Mesenchymal stem cell (in vitro differentiated cells and primary cell): Measurements from ENCODE around the gene KIF3C.
A peak's percentile ranks its signal among the peaks of the same experiment; 100 is the strongest.

ENCODE experiments used
- DNase-seq: peaks from one replicate; pipeline ENCODE4 v3.0.0-alpha.2; 2013
- H2AFZ ChIP-seq: one replicate; pipeline ENCODE4 v1.6.1; 2013; ENCODE audit warnings: low read depth, mild to moderate bottlenecking, control low read depth, inconsistent platforms, low read length, moderate library complexity
- H2AK5ac ChIP-seq: 2 replicates; pipeline ENCODE4 v1.6.1; 2013; ENCODE audit warnings: low read length, moderate library complexity, mild to moderate bottlenecking, inconsistent platforms; ENCODE audit not compliant: severe bottlenecking
- H2BK120ac ChIP-seq: one replicate; pipeline ENCODE4 v1.6.1; 2013; ENCODE audit warnings: low read depth, mild to moderate bottlenecking, inconsistent platforms, low read length, moderate library complexity
- H2BK12ac ChIP-seq, 2 experiments: one replicate each; pipeline ENCODE4 v1.6.1; 2013; ENCODE audit warnings: inconsistent platforms in 2 of 2, low read length in 2 of 2, mild to moderate bottlenecking in 2 of 2, moderate library complexity in 2 of 2, control low read depth in 1 of 2
- H2BK15ac ChIP-seq: one replicate; pipeline ENCODE4 v1.6.1; 2013; ENCODE audit warnings: mild to moderate bottlenecking, low read depth, inconsistent platforms; ENCODE audit not compliant: poor library complexity, severe bottlenecking
- H2BK5ac ChIP-seq: 2 replicates; pipeline ENCODE4 v1.6.1; 2013; ENCODE audit warnings: low read depth, mild to moderate bottlenecking, low read length, control low read depth, inconsistent platforms; ENCODE audit not compliant: poor library complexity, severe bottlenecking
- H3K14ac ChIP-seq, 2 experiments: one replicate each; pipeline ENCODE4 v1.6.1; 2013; ENCODE audit warnings: inconsistent platforms in 2 of 2, low read length in 2 of 2, control low read depth in 1 of 2, mild to moderate bottlenecking in 1 of 2, moderate library complexity in 1 of 2
- H3K18ac ChIP-seq, 2 experiments: one replicate each; pipeline ENCODE4 v1.6.1; 2013; ENCODE audit warnings: inconsistent platforms in 2 of 2, low read length in 2 of 2, control low read depth in 1 of 2, low read depth in 1 of 2, mild to moderate bottlenecking in 1 of 2
- H3K23ac ChIP-seq, 2 experiments: one replicate each; pipeline ENCODE4 v1.6.1; 2013; ENCODE audit warnings: inconsistent platforms in 2 of 2, low read length in 2 of 2, mild to moderate bottlenecking in 2 of 2, moderate library complexity in 2 of 2, control low read depth in 1 of 2
- H3K27ac ChIP-seq: 2 replicates; pipeline ENCODE4 v1.5.1; 2013; ENCODE audit warnings: mild to moderate bottlenecking, moderate library complexity, low read length, control low read depth, inconsistent platforms; ENCODE audit not compliant: poor library complexity, severe bottlenecking
- H3K27me3 ChIP-seq, 2 experiments: 2 replicates each; pipeline versions ENCODE4 v1.6.1 to v1.7.0; 2013; ENCODE audit warnings: low read length in 2 of 2, mild to moderate bottlenecking in 2 of 2, moderate library complexity in 2 of 2, control low read depth in 1 of 2, inconsistent platforms in 1 of 2; ENCODE audit not compliant: control insufficient read depth in 1 of 2, insufficient read depth in 1 of 2
- H3K36me3 ChIP-seq, 2 experiments: 2 replicates each; pipeline versions ENCODE4 v1.6.1 to v1.7.0; 2013; ENCODE audit warnings: low read length in 2 of 2, control low read depth in 1 of 2, inconsistent platforms in 1 of 2, low read depth in 1 of 2, mild to moderate bottlenecking in 1 of 2; ENCODE audit not compliant: insufficient read depth in 2 of 2, control insufficient read depth in 1 of 2
- H3K4ac ChIP-seq, 2 experiments: one replicate each; pipeline ENCODE4 v1.6.1; 2013; ENCODE audit warnings: inconsistent platforms in 2 of 2, low read length in 2 of 2, mild to moderate bottlenecking in 2 of 2, moderate library complexity in 2 of 2, control low read depth in 1 of 2, low read depth in 1 of 2
- H3K4me1 ChIP-seq: 2 replicates; pipeline ENCODE4 v1.6.1; 2013; ENCODE audit warnings: low read depth, low read length, control low read depth; ENCODE audit not compliant: control insufficient read depth, insufficient read depth
- H3K4me2 ChIP-seq: 2 replicates; pipeline ENCODE4 v1.6.1; 2013; ENCODE audit warnings: low read length, mild to moderate bottlenecking, inconsistent platforms; ENCODE audit not compliant: poor library complexity, severe bottlenecking
- H3K4me3 ChIP-seq, 2 experiments: 2 replicates each; pipeline versions ENCODE4 v1.5.1 to v1.7.0; 2013; ENCODE audit warnings: low read length in 2 of 2, mild to moderate bottlenecking in 2 of 2, control low read depth in 1 of 2, low read depth in 1 of 2; ENCODE audit not compliant: insufficient read depth in 1 of 2
- H3K79me1 ChIP-seq: replicated peaks from 2 replicates; pipeline ENCODE4 v1.6.1; 2013; ENCODE audit warnings: mild to moderate bottlenecking, control low read depth, low read length, inconsistent platforms; ENCODE audit not compliant: poor library complexity, severe bottlenecking
- H3K9ac ChIP-seq: 2 replicates; pipeline ENCODE4 v1.7.0; 2013; ENCODE audit warnings: mild to moderate bottlenecking, low read length, moderate library complexity
- H3K9me3 ChIP-seq: 2 replicates; pipeline ENCODE4 v1.7.0; 2013; ENCODE audit warnings: mild to moderate bottlenecking, low read length; ENCODE audit not compliant: control insufficient read depth
- H4K8ac ChIP-seq: one replicate; pipeline ENCODE4 v1.6.1; 2013; ENCODE audit warnings: inconsistent platforms, mild to moderate bottlenecking, low read length, moderate library complexity
- H4K91ac ChIP-seq: one replicate; pipeline ENCODE4 v1.6.1; 2013; ENCODE audit warnings: mild to moderate bottlenecking, low read length, inconsistent platforms
- WGBS: methylation state at CpG from one replicate; pipeline ENCODE4 v1.1.7; 2013; ENCODE audit warnings: mixed read lengths; 5-methylcytosine and 5-hydroxymethylcytosine counted together

The KIF3C gene

DNA sequence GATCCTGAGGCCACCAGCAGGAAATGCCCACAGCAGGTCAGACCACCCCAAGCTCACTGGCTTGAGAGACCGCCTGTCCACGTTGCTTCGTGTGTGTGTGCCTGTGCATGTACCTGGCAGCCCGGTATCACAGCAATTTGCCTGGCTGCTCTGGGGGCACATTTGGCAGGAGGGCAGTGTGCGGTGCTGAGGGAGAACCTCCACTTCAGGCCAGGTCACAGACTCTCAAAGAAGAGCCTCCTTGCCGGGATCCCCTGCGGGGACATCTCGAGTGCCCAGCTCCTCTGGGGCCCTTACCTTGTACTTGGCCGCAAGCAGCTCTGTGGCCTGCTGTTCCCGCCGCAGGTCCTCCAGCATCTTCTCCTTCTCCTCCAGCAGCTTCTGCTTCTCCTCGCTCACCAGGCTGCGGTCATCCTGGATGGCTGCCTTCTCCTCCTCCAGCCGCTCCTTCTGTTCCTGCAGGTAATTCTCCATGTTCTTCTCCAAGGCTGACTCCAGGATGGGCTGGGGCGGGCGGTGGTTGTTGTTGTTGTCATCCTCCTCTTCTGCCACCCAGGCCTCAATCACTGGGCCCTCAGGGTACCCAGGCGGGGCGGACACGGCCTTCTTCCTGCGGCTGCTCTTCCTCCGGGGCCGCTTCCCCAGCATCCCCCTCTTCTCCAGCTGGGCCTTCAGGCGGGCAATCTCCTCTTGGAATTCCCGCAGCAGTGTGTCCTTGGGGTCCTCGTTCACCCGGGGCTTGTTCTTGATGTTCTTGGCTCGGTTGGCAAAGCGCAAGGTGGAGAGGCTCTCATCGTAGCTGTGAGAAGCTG is 2.0 kb downstream of the KIF3C start:
- Histone ChIP-seq H2AK5ac (peak overlapping the region; percentile 21), H2BK12ac (peak overlapping the region in 1 of 2 experiments; percentile 15), H3K79me1 (peaks cover 15% of the 10 kb centered on the region), H3K4me3 (peak overlapping the region in 1 of 2 experiments; percentile 19), H3K9me3 (no peaks in the 10 kb centered on the region), H4K8ac (no peak overlapping the region), H3K4me2 (peak overlapping the region; percentile 13), H2AFZ (no peak overlapping the region), H3K23ac (peak overlapping the region in 1 of 2 experiments; percentile 28), H3K9ac (no peak overlapping the region), H3K4ac (no peak overlapping the region), H2BK15ac (no peak overlapping the region), H3K27me3 (no peaks in the 10 kb centered on the region), H3K4me1 (peaks cover 47% of the 10 kb centered on the region), H4K91ac (no peak overlapping the region), H3K14ac (no peak overlapping the region), H2BK5ac (no peak overlapping the region), H3K36me3 (peaks cover 12 to 16% of the 10 kb centered on the region in 2 experiments), H2BK120ac (no peak overlapping the region), H3K18ac (no peak overlapping the region), H3K27ac (no peak overlapping the region)
- DNase-seq, result no peak
- 97% methylated on average over 29 of the region's 29 CpGs for WGBS

DNA sequence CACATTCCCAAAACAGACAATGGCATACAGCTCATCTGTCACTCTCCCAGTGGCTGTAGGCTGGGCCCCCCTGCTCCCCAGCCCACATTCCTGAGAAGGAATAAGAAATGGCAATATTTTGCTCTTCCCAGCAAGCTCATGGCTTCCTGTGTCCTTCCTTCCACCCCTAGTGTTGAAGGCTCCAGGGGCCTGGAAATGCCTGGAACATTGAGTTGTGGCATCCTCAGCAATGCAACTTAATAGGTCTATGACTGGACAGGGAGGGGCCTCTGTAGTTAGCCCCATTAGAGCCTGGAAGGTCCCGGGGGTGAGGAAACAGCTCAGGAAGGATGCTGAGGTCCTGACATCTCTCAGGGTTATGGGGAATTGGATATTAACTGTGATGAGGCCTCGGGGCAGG is 3.3 kb downstream of the KIF3C start:
- peaks cover 47% of the 10 kb centered on the region for H3K4me1 ChIP-seq
- H3K4ac ChIP-seq, result no peak overlapping the region
- no peak overlapping the region for H2AFZ ChIP-seq
- H2BK5ac ChIP-seq, result no peak overlapping the region
- no peak overlapping the region for H3K18ac ChIP-seq
- no peak overlapping the region for H3K9ac ChIP-seq
- H3K4me2 ChIP-seq, result peak overlapping the region; percentile 51
- peaks cover 16 to 17% of the 10 kb centered on the region in 2 experiments for H3K36me3 ChIP-seq
- H2BK15ac ChIP-seq, result no peak overlapping the region
- H2BK120ac ChIP-seq, result no peak overlapping the region
- no peak overlapping the region for H4K8ac ChIP-seq
- no peak overlapping the region for H3K23ac ChIP-seq
- peak overlapping the region; percentile 51 for H3K27ac ChIP-seq
- no peak for DNase-seq
- H3K4me3 ChIP-seq, result peak overlapping the region in 1 of 2 experiments; percentile 19
- no peaks in the 10 kb centered on the region for H3K9me3 ChIP-seq
- H2BK12ac ChIP-seq, result no peak overlapping the region
- H3K27me3 ChIP-seq, result no peaks in the 10 kb centered on the region
- WGBS, result 80% methylated on average over 1 of the region's 2 CpGs
- H3K14ac ChIP-seq, result no peak overlapping the region
- H2AK5ac ChIP-seq, result no peak overlapping the region
- H3K79me1 ChIP-seq, result peaks cover 16% of the 10 kb centered on the region
- no peak overlapping the region for H4K91ac ChIP-seq

DNA sequence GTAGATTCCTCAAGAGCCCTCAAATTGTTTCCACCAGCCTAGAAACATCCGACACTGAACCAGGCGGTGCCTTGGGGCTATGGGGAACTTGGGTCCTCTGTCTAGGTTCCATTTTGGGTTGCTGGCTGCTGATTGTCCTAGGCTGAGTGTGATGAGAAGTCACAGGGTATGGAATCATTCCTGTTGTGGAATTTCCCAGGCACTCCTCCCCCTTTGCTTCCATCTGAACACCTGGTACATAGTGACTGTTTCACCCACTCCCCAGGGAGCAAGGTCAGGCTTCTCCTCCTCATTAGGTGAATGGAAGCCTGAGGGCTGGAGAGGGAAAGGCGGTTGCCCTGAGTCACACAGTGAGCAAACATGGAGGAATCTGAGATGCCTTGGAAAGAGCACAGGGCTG is 4.5 kb downstream of the KIF3C start:
- Histone ChIP-seq H3K4me2 (peak overlapping the region; percentile 41), H3K27me3 (no peaks in the 10 kb centered on the region), H3K36me3 (peaks cover 16 to 17% of the 10 kb centered on the region in 2 experiments), H3K4ac (no peak overlapping the region), H2AFZ (no peak overlapping the region), H3K4me1 (peaks cover 46% of the 10 kb centered on the region), H3K79me1 (peaks cover 16% of the 10 kb centered on the region), H3K27ac (peak overlapping the region; percentile 51), H2BK120ac (no peak overlapping the region), H2BK5ac (no peak overlapping the region), H2BK15ac (no peak overlapping the region), H3K14ac (no peak overlapping the region), H3K18ac (no peak overlapping the region), H3K4me3 (no peak overlapping the region), H2AK5ac (peak overlapping the region; percentile 71), H3K9ac (no peak overlapping the region), H2BK12ac (no peak overlapping the region), H4K91ac (peak overlapping the region; percentile 24), H4K8ac (peak overlapping the region; percentile 61), H3K23ac (peak overlapping the region in 1 of 2 experiments; percentile 23), H3K9me3 (no peaks in the 10 kb centered on the region)
- 88% methylated on average over 1 of the region's 3 CpGs for WGBS
- peak; percentile 35 for DNase-seq

DNA sequence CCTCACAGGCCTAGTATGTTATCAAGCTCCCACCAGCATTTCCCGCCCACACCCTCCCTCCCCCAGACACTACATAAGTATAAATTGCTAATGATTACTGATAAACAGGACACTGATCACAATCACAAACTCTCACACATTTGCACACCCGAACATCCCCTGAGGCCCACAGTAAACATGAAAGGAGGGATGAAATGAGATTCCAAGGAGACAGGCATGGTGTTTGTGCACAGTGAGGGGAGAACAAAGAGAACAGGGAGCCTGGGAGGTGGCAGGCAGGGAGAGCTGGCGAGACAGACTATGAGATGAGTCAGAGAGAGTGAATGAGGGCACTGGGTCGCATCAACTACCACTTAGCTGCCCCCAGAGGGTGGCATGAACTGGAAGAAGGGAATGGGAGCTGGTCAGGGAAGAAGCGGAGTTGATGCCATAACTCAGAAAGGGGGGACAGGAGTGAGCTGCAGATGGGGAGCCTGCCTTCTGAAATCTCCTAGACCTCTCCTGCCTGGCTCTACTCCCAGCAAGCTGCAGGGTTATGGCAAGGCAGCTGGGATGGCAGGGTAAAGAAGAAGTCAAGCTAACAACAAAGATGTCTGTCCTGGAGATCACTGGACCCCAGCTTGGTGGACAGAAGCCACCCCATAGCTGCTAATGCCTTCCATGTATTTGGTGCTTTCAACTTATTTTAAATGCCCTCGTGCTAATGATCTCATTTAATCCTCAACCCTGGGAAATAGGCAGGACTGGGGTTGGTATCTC is 5.1 kb downstream of the KIF3C start:
- no peaks in the 10 kb centered on the region for H3K9me3 ChIP-seq
- peak overlapping the region; percentile 24 for H2AK5ac ChIP-seq
- peak overlapping the region; percentile 41 for H3K4me2 ChIP-seq
- no peak overlapping the region for H2AFZ ChIP-seq
- H2BK120ac ChIP-seq, result no peak overlapping the region
- H3K4me1 ChIP-seq, result peaks cover 45% of the 10 kb centered on the region
- peaks cover 16 to 17% of the 10 kb centered on the region in 2 experiments for H3K36me3 ChIP-seq
- no peaks in the 10 kb centered on the region for H3K27me3 ChIP-seq
- no peak overlapping the region for H2BK5ac ChIP-seq
- H3K14ac ChIP-seq, result no peak overlapping the region
- no peak overlapping the region for H3K18ac ChIP-seq
- H3K9ac ChIP-seq, result no peak overlapping the region
- no peak overlapping the region for H4K91ac ChIP-seq
- H3K79me1 ChIP-seq, result peaks cover 17% of the 10 kb centered on the region
- DNase-seq, result peak; percentile 37
- no peak overlapping the region for H3K4ac ChIP-seq
- H2BK12ac ChIP-seq, result no peak overlapping the region
- no peak overlapping the region for H3K4me3 ChIP-seq
- no peak overlapping the region for H3K23ac ChIP-seq
- H3K27ac ChIP-seq, result peak overlapping the region; percentile 51
- WGBS, result 74% methylated on average over 6 of the region's 6 CpGs
- H4K8ac ChIP-seq, result no peak overlapping the region
- no peak overlapping the region for H2BK15ac ChIP-seq
